HepG2 (cell line): ENCODE data around the gene ALDH4A1. TPM values are rescaled to one million over a fixed set of nuclear protein-coding genes. Genes with fewer than 3 reads are reported as not detected.
A peak's percentile ranks its signal among the peaks of the same experiment; 100 is the strongest.

Source experiments
- ESRRA ChIP-seq: sonication (generic); formaldehyde crosslinking; IDR thresholded peaks from 2 replicates; pipeline ENCODE4 v1.5.1; 2020; ENCODE audit warnings: mild to moderate bottlenecking, low read depth, missing genetic modification reagents
- HDAC6 ChIP-seq: fragments of 200-600 bp; sonication (generic); IDR thresholded peaks from 2 replicates; pipeline ENCODE4 v1.7.0; 2017; ENCODE audit warnings: mild to moderate bottlenecking, antibody characterized with exemption, low read length, low read depth
- JUNB ChIP-seq: sonication (generic); formaldehyde crosslinking; IDR thresholded peaks from 2 replicates; pipeline ENCODE4 v1.8.0; 2022; ENCODE audit warnings: missing genetic modification reagents, mild to moderate bottlenecking, borderline replicate concordance
- MED8 ChIP-seq: sonication (generic); formaldehyde crosslinking; IDR thresholded peaks from 2 replicates; pipeline ENCODE4 v1.8.1; 2023; ENCODE audit warnings: mild to moderate bottlenecking, missing genetic modification reagents; ENCODE audit not compliant: insufficient replicate concordance
- REXO4 ChIP-seq: sonication (generic); formaldehyde crosslinking; IDR thresholded peaks from 2 replicates; pipeline ENCODE4 v1.8.0; 2022; ENCODE audit warnings: missing genetic modification reagents, mild to moderate bottlenecking, borderline replicate concordance
- SIX4 ChIP-seq: sonication (generic); formaldehyde crosslinking; IDR thresholded peaks from 2 replicates; pipeline ENCODE4 v1.4.0; 2020; ENCODE audit warnings: missing genetic modification reagents
- SMAD1 ChIP-seq: sonication (generic); formaldehyde crosslinking; IDR thresholded peaks from 2 replicates; pipeline ENCODE4 v1.4.0; 2020; ENCODE audit warnings: missing genetic modification reagents, low read depth, mild to moderate bottlenecking, borderline replicate concordance
- SRSF9 ChIP-seq: fragments of 200-400 bp; formaldehyde crosslinking; IDR thresholded peaks from 2 replicates; pipeline ENCODE4 v1.6.1; 2018; ENCODE audit warnings: borderline replicate concordance, mild to moderate bottlenecking, low read depth, low read length; ENCODE audit not compliant: insufficient read depth, poor library complexity, severe bottlenecking
- TRIM24 ChIP-seq: sonication (generic); formaldehyde crosslinking; IDR thresholded peaks from 2 replicates; pipeline ENCODE4 v1.8.0; 2022; ENCODE audit warnings: mild to moderate bottlenecking, missing genetic modification reagents
- WIZ ChIP-seq: sonication (generic); formaldehyde crosslinking; IDR thresholded peaks from 2 replicates; pipeline ENCODE4 v1.5.1; 2020; ENCODE audit warnings: mild to moderate bottlenecking, missing genetic modification reagents
- ZFP36 ChIP-seq: fragments of 150-350 bp; IDR thresholded peaks from 2 replicates; pipeline ENCODE4 v1.6.1; 2018; ENCODE audit warnings: borderline replicate concordance, low read length, low read depth; ENCODE audit not compliant: partially characterized antibody
- ZFP36L2 ChIP-seq: sonication (generic); formaldehyde crosslinking; IDR thresholded peaks from 2 replicates; pipeline ENCODE4 v1.4.0; 2020; ENCODE audit warnings: missing genetic modification reagents
- ZNF367 ChIP-seq: sonication (generic); formaldehyde crosslinking; IDR thresholded peaks from 2 replicates; pipeline ENCODE4 v1.4.0; 2020; ENCODE audit warnings: missing genetic modification reagents, borderline replicate concordance
- ZNF430 ChIP-seq: sonication (generic); formaldehyde crosslinking; IDR thresholded peaks from 2 replicates; pipeline ENCODE4 v1.9.0; 2021; ENCODE audit warnings: mild to moderate bottlenecking, missing genetic modification reagents
- ZNF883 ChIP-seq: sonication (generic); formaldehyde crosslinking; IDR thresholded peaks from 2 replicates; pipeline ENCODE4 v1.5.1; 2020; ENCODE audit warnings: mild to moderate bottlenecking, missing genetic modification reagents; ENCODE audit errors: not compliant biosample characterization
- polyA plus RNA-seq, 8 experiments: library from polyadenylated mRNA; depleted of rRNA in 3 of 8; stranded (reverse) in 7 of 8; unstranded in 1 of 8; fragments of >200 nt; fragmentation: Illumina TruSeq in 4 of 8; extraction: Trizol in 4 of 8; gene quantifications; 2 replicates each; pipeline versions ENCODE4 v1.2.1 to v1.2.3, GENCODE V29; 2011 to 2016; ENCODE audit warnings: low read depth in 4 of 8, missing spikeins in 1 of 8, mixed read lengths in 1 of 8; ENCODE audit not compliant: insufficient read depth in 1 of 8
- total RNA-seq, 5 experiments: library from RNA; depleted of rRNA; stranded (reverse); fragments of >200 nt; fragmentation: Illumina TruSeq; extraction: Trizol; gene quantifications; 2 replicates each; pipeline ENCODE4 v1.2.3, GENCODE V29; 2016; ENCODE audit warnings: low read depth in 1 of 5
- TF ChIP-seq, protein P1 (sequence below): sonication (generic); formaldehyde crosslinking; IDR thresholded peaks from 2 replicates; pipeline ENCODE4 v1.5.0; 2020; ENCODE audit warnings: mild to moderate bottlenecking, missing genetic modification reagents, borderline replicate concordance
- TF ChIP-seq, protein P2 (sequence below): IDR thresholded peaks from 2 replicates; pipeline ENCODE4 v1.6.1; 2016; ENCODE audit warnings: mild to moderate bottlenecking
- TF ChIP-seq, protein P3 (sequence below): IDR thresholded peaks from 2 replicates; pipeline ENCODE4 v1.6.1; 2016
- TF ChIP-seq, protein P4 (sequence below): sonication (generic); formaldehyde crosslinking; IDR thresholded peaks from 2 replicates; pipeline ENCODE4 v1.4.0; 2020; ENCODE audit warnings: mild to moderate bottlenecking, missing genetic modification reagents

Gene ALDH4A1
- total and polyA plus RNA-seq, 2 of the 13 experiments (the other 11 are each of a cell fraction or from before 2014, with no cell fraction given) = 76.4 to 240 TPM

DNA sequence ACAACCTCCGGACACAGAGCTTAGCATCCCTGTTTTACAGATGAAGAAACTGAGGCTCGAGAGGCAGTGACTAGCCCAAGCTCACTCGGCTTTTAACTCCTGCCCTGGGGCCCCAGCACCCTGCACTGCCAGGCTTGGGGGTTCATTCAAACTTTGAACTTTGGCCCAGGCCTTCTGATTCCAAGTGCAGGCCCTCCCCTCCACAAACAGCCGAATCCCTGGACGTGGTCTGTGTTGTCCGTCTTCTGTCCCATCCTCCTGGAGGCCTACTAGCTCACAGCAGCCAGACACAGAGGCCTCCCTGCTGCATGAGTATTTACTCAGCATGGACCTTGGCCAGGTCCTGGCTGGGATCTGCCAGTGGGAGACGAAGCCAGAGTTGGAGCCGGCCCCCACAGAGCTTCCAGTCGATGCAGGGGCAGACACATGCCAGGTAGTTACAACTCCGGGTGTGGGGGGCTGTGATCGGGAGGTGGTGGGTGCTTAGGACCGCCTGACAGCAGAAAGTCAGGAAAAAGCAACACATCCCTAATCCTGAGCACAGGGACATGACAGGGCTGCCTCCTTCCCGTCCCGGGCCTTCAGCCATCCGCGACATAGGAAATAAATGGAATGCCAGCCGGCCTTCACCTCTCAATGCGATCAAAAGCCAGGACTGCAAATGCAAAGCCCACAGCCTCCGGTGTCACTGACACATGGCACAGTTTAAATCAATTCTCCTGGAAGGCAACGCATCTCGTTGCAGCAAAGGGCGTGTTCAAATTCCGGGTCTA lies 46.7 kb upstream of the ALDH4A1 start (continued):
- TF ChIP-seq, protein P1, sequence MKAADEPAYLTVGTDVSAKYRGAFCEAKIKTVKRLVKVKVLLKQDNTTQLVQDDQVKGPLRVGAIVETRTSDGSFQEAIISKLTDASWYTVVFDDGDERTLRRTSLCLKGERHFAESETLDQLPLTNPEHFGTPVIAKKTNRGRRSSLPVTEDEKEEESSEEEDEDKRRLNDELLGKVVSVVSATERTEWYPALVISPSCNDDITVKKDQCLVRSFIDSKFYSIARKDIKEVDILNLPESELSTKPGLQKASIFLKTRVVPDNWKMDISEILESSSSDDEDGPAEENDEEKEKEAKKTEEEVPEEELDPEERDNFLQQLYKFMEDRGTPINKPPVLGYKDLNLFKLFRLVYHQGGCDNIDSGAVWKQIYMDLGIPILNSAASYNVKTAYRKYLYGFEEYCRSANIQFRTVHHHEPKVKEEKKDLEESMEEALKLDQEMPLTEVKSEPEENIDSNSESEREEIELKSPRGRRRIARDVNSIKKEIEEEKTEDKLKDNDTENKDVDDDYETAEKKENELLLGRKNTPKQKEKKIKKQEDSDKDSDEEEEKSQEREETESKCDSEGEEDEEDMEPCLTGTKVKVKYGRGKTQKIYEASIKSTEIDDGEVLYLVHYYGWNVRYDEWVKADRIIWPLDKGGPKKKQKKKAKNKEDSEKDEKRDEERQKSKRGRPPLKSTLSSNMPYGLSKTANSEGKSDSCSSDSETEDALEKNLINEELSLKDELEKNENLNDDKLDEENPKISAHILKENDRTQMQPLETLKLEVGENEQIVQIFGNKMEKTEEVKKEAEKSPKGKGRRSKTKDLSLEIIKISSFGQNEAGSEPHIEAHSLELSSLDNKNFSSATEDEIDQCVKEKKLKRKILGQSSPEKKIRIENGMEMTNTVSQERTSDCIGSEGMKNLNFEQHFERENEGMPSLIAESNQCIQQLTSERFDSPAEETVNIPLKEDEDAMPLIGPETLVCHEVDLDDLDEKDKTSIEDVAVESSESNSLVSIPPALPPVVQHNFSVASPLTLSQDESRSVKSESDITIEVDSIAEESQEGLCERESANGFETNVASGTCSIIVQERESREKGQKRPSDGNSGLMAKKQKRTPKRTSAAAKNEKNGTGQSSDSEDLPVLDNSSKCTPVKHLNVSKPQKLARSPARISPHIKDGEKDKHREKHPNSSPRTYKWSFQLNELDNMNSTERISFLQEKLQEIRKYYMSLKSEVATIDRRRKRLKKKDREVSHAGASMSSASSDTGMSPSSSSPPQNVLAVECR (CRISPR knock-in tag) = peak; percentile 83; the same call in 1 of the 2 replicates
- TF ChIP-seq ZFP36L2 (CRISPR knock-in tag) = no peak; the same call in 1 of the 2 replicates
- TF ChIP-seq JUNB (CRISPR knock-in tag) = no peak
- TF ChIP-seq, protein P2, sequence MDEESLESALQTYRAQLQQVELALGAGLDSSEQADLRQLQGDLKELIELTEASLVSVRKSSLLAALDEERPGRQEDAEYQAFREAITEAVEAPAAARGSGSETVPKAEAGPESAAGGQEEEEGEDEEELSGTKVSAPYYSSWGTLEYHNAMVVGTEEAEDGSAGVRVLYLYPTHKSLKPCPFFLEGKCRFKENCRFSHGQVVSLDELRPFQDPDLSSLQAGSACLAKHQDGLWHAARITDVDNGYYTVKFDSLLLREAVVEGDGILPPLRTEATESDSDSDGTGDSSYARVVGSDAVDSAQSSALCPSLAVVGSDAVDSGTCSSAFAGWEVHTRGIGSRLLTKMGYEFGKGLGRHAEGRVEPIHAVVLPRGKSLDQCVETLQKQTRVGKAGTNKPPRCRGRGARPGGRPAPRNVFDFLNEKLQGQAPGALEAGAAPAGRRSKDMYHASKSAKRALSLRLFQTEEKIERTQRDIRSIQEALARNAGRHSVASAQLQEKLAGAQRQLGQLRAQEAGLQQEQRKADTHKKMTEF (CRISPR knock-in tag) = peak; percentile 83; the same call in 1 of the 2 replicates
- TF ChIP-seq SIX4 (CRISPR knock-in tag) = peak; percentile 26
- TF ChIP-seq HDAC6 = no peak
- TF ChIP-seq ZNF883 = no peak
- no peak for TF ChIP-seq REXO4 (CRISPR knock-in tag)
- peak; percentile 59 for TF ChIP-seq MED8 (CRISPR knock-in tag)
- TF ChIP-seq SRSF9 = no peak
- TF ChIP-seq ZNF367 (CRISPR knock-in tag) = 0 out of 2 replicates have a peak, but pooled peaks have one; percentile 79
- peak; percentile 85 for TF ChIP-seq ESRRA (CRISPR knock-in tag)
- TF ChIP-seq, protein P3, sequence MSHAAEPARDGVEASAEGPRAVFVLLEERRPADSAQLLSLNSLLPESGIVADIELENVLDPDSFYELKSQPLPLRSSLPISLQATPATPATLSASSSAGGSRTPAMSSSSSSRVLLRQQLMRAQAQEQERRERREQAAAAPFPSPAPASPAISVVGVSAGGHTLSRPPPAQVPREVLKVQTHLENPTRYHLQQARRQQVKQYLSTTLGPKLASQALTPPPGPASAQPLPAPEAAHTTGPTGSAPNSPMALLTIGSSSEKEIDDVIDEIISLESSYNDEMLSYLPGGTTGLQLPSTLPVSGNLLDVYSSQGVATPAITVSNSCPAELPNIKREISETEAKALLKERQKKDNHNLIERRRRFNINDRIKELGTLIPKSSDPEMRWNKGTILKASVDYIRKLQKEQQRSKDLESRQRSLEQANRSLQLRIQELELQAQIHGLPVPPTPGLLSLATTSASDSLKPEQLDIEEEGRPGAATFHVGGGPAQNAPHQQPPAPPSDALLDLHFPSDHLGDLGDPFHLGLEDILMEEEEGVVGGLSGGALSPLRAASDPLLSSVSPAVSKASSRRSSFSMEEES (CRISPR knock-in tag) = no peak
- TF ChIP-seq, protein P4, sequence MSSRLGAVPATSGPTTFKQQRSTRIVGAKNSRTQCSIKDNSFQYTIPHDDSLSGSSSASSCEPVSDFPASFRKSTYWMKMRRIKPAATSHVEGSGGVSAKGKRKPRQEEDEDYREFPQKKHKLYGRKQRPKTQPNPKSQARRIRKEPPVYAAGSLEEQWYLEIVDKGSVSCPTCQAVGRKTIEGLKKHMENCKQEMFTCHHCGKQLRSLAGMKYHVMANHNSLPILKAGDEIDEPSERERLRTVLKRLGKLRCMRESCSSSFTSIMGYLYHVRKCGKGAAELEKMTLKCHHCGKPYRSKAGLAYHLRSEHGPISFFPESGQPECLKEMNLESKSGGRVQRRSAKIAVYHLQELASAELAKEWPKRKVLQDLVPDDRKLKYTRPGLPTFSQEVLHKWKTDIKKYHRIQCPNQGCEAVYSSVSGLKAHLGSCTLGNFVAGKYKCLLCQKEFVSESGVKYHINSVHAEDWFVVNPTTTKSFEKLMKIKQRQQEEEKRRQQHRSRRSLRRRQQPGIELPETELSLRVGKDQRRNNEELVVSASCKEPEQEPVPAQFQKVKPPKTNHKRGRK (CRISPR knock-in tag) = peak; percentile 33; the same call in 1 of the 2 replicates
- no peak for TF ChIP-seq ZFP36
- TF ChIP-seq WIZ (CRISPR knock-in tag) = peak; percentile 76; the same call in 1 of the 2 replicates
- TF ChIP-seq ZNF430 (CRISPR knock-in tag) = peak; percentile 94; the same call in 1 of the 2 replicates
- TF ChIP-seq SMAD1 (CRISPR knock-in tag) = peak; percentile 82; the same call in 1 of the 2 replicates
- no peak for TF ChIP-seq TRIM24
